Fibroblast of skin of right biceps (primary cell): ENCODE data around the gene SMG6.
"Not testable (repeated sequence)": the region's sequence is repeated elsewhere in the genome, so short reads cannot be mapped to it uniquely, and the experiment has no call there.

Experiments
- DNase-seq: peaks from one replicate; pipeline ENCODE4 v3.0.0-alpha.2; 2013

SMG6 gene

GRCh38 chr17:2020721-2021120 is 282.9 kb downstream of the SMG6 start:
- no peak for DNase-seq

GRCh38 chr17:2019723-2020122 is 283.9 kb downstream of the SMG6 start:
- no peak for DNase-seq

GRCh38 chr17:2018716-2019510 is 284.7 kb downstream of the SMG6 start:
- DNase-seq = no peak

GRCh38 chr17:2017274-2017941 is 286.2 kb downstream of the SMG6 start:
- DNase-seq = no peak

GRCh38 chr17:2016494-2016893 is 287.1 kb downstream of the SMG6 start:
- no peak for DNase-seq

- DNase-seq = no peak
These were observed 288.3 kb downstream of the SMG6 start for GRCh38 chr17:2015314-2015713.

GRCh38 chr17:2013994-2014317 is 289.6 kb downstream of the SMG6 start:
- DNase-seq = no peak

GRCh38 chr17:2013220-2013993 is 290.2 kb downstream of the SMG6 start:
- not testable (repeated sequence) for DNase-seq

GRCh38 chr17:2012499-2012898 is 291.1 kb downstream of the SMG6 start:
- DNase-seq = no peak

GRCh38 chr17:2011411-2012371 is 291.9 kb downstream of the SMG6 start:
- peak; percentile 66 for DNase-seq
